HEK293 (cell line): ENCODE data around the gene DRG1.

Experiments
- CTCF ChIA-PET: fragments of 350-600 bp; formaldehyde crosslinking; extraction: SDS; loops from one replicate; lab custom pipeline; 2021; ENCODE audit warnings: antibody characterized with exemption; lab: Yijun Ruan, JAX
- POLR2A ChIA-PET: fragments of 300-600 bp; formaldehyde crosslinking; extraction: SDS; loops from one replicate; lab custom pipeline; 2020; ENCODE audit warnings: antibody characterized with exemption, inconsistent platforms; lab: Yijun Ruan, JAX
- H3K27ac ChIP-seq: fragments of 200-500 bp; sonication (Bioruptor generic); 2 replicates; pipeline ENCODE4 v1.5.1; 2014; ENCODE audit warnings: low read depth, low read length, control low read depth, inconsistent platforms; ENCODE audit errors: extremely low read depth
- H3K36me3 ChIP-seq, 2 experiments: fragments of 200-500 bp in 1 of 2; sonication (Bioruptor generic) in 1 of 2; 1 replicate in 1 of 2; 2 replicates in 1 of 2; pipeline ENCODE4 v1.5.1; 2014 to 2017; ENCODE audit warnings: inconsistent platforms in 2 of 2, low read length in 2 of 2; ENCODE audit not compliant: control insufficient read depth in 2 of 2, insufficient read depth in 1 of 2
- H3K4me1 ChIP-seq: fragments of 200-500 bp; sonication (Bioruptor generic); 2 replicates; pipeline ENCODE4 v1.5.1; 2014; ENCODE audit warnings: mild to moderate bottlenecking, low read length, inconsistent platforms; ENCODE audit not compliant: control insufficient read depth, insufficient read depth
- H3K4me3 ChIP-seq: 2 replicates; pipeline ENCODE4 v1.5.1; 2011; ENCODE audit warnings: low read depth, mild to moderate bottlenecking, control low read depth, low read length, moderate library complexity
- H3K9me3 ChIP-seq: fragments of 200-500 bp; sonication (Bioruptor generic); 2 replicates; pipeline ENCODE4 v1.5.1; 2014; ENCODE audit warnings: low read depth, low read length, inconsistent platforms; ENCODE audit not compliant: control insufficient read depth, insufficient read depth
- EGR2 ChIP-seq: fragments of 450-650 bp; formaldehyde crosslinking; IDR thresholded peaks from 2 replicates; pipeline ENCODE4 v1.5.1; 2016; ENCODE audit warnings: low read depth, missing biosample characterization, missing genetic modification characterization
- GLI4 ChIP-seq: fragments of 450-650 bp; formaldehyde crosslinking; IDR thresholded peaks from 2 replicates; pipeline ENCODE4 v1.5.1; 2016; ENCODE audit warnings: missing biosample characterization, missing genetic modification characterization
- GLIS2 ChIP-seq: fragments of 450-650 bp; formaldehyde crosslinking; IDR thresholded peaks from 2 replicates; pipeline ENCODE4 v1.5.1; 2016; ENCODE audit warnings: missing biosample characterization, missing genetic modification characterization
- HOXA7 ChIP-seq: sonication (generic); formaldehyde crosslinking; IDR thresholded peaks from 2 replicates; pipeline ENCODE4 v1.8.1; 2022; ENCODE audit warnings: missing genetic modification reagents, borderline replicate concordance
- INSM2 ChIP-seq: fragments of 450-650 bp; formaldehyde crosslinking; IDR thresholded peaks from 2 replicates; pipeline ENCODE4 v1.5.1; 2016; ENCODE audit warnings: missing biosample characterization, missing genetic modification characterization
- KLF10 ChIP-seq: fragments of 450-650 bp; IDR thresholded peaks from 2 replicates; pipeline ENCODE4 v1.5.1; 2018; ENCODE audit warnings: missing biosample characterization, mild to moderate bottlenecking, missing genetic modification characterization
- PRDM1 ChIP-seq: fragments of 450-650 bp; formaldehyde crosslinking; IDR thresholded peaks from 2 replicates; pipeline ENCODE4; 2016; ENCODE audit warnings: missing biosample characterization, missing genetic modification characterization
- ZFP37 ChIP-seq: fragments of 450-650 bp; formaldehyde crosslinking; IDR thresholded peaks from 2 replicates; pipeline ENCODE4 v1.5.1; 2016; ENCODE audit warnings: missing biosample characterization, missing genetic modification characterization
- ZFP69B ChIP-seq: fragments of 450-650 bp; formaldehyde crosslinking; IDR thresholded peaks from 2 replicates; pipeline ENCODE4 v1.5.1; 2016; ENCODE audit warnings: missing biosample characterization, missing genetic modification characterization
- ZNF114 ChIP-seq: fragments of 450-650 bp; formaldehyde crosslinking; IDR thresholded peaks from 2 replicates; pipeline ENCODE4 v1.5.0; 2017; ENCODE audit warnings: missing biosample characterization, missing genetic modification characterization
- ZNF121 ChIP-seq: fragments of 450-650 bp; formaldehyde crosslinking; IDR thresholded peaks from 2 replicates; pipeline ENCODE4 v1.5.1; 2016; ENCODE audit warnings: missing biosample characterization, missing genetic modification characterization
- ZNF138 ChIP-seq: fragments of 450-650 bp; formaldehyde crosslinking; IDR thresholded peaks from 2 replicates; pipeline ENCODE4 v1.5.1; 2016; ENCODE audit warnings: missing biosample characterization, missing genetic modification characterization, borderline replicate concordance
- ZNF140 ChIP-seq: fragments of 450-650 bp; formaldehyde crosslinking; IDR thresholded peaks from 2 replicates; pipeline ENCODE4 v1.5.1; 2016; ENCODE audit warnings: missing biosample characterization, missing genetic modification characterization
- ZNF184 ChIP-seq: fragments of 450-650 bp; IDR thresholded peaks from 2 replicates; pipeline ENCODE4 v1.5.1; 2018; ENCODE audit warnings: missing biosample characterization, mild to moderate bottlenecking, missing genetic modification characterization
- ZNF404 ChIP-seq: fragments of 450-650 bp; formaldehyde crosslinking; IDR thresholded peaks from 2 replicates; pipeline ENCODE4 v1.5.1; 2017; ENCODE audit warnings: missing biosample characterization, missing genetic modification characterization
- ZNF433 ChIP-seq: fragments of 450-650 bp; formaldehyde crosslinking; IDR thresholded peaks from 2 replicates; pipeline ENCODE4 v1.5.1; 2016; ENCODE audit warnings: missing biosample characterization, missing genetic modification characterization, low read depth
- ZNF544 ChIP-seq: fragments of 450-650 bp; formaldehyde crosslinking; IDR thresholded peaks from 2 replicates; pipeline ENCODE4 v1.5.0; 2017; ENCODE audit warnings: missing biosample characterization, missing genetic modification characterization
- ZNF596 ChIP-seq: fragments of 450-650 bp; IDR thresholded peaks from 2 replicates; pipeline ENCODE4 v1.5.0; 2018; ENCODE audit warnings: missing biosample characterization, mild to moderate bottlenecking, missing genetic modification characterization, moderate library complexity
- ZNF600 ChIP-seq: fragments of 450-650 bp; formaldehyde crosslinking; IDR thresholded peaks from 2 replicates; pipeline ENCODE4 v1.5.1; 2016; ENCODE audit warnings: missing biosample characterization, missing genetic modification characterization
- ZNF626 ChIP-seq: fragments of 450-650 bp; sonication (Bioruptor Pico); formaldehyde crosslinking; IDR thresholded peaks from 2 replicates; pipeline ENCODE4 v1.5.1; 2018; ENCODE audit warnings: missing biosample characterization, missing genetic modification characterization, inconsistent platforms
- ZNF701 ChIP-seq: fragments of 450-650 bp; formaldehyde crosslinking; IDR thresholded peaks from 2 replicates; pipeline ENCODE4 v1.5.1; 2016; ENCODE audit warnings: missing biosample characterization, missing genetic modification characterization
- ZNF837 ChIP-seq: fragments of 450-650 bp; formaldehyde crosslinking; IDR thresholded peaks from 2 replicates; pipeline ENCODE4 v1.5.1; 2016; ENCODE audit warnings: missing biosample characterization, missing genetic modification characterization
- ZSCAN5A ChIP-seq: fragments of 450-650 bp; formaldehyde crosslinking; IDR thresholded peaks from 2 replicates; pipeline ENCODE4 v1.5.1; 2016; ENCODE audit warnings: missing biosample characterization, missing genetic modification characterization

DRG1 gene

GRCh38 chr22:31354515-31354914 lies 44.9 kb upstream of the DRG1 start:
- CTCF ChIA-PET = no interaction called here
- H3K27ac ChIP-seq = no peak overlapping the region
- 0 out of 2 replicates have a peak, but pooled peaks cover 3% of the 10 kb centered on the region for H3K4me1 ChIP-seq
- no peak overlapping the region for H3K4me3 ChIP-seq
- POLR2A ChIA-PET = interaction anchor here (1.1 kb wide), 1 partner anchor 17 kb away, joined by 3 read pairs; no protein-coding TSS in a partner anchor
- H3K36me3 ChIP-seq = no peaks in the 10 kb centered on the region
- TF ChIP-seq PRDM1 (tag by site-specific recombination) (peak; percentile 58; the same call in 1 of the 2 replicates), ZFP69B (tag by site-specific recombination) (no peak)
- no peaks in the 10 kb centered on the region for H3K9me3 ChIP-seq

- POLR2A ChIA-PET = interaction anchor here (1.0 to 1.7 kb wide), 2 partner anchors 9 to 13 kb away, joined by 3 to 8 read pairs; partner anchors contain the start of gene PATZ1
Measured at GRCh38 chr22:31360029-31360428, 39.4 kb upstream of the DRG1 start.

GRCh38 chr22:31361743-31362142 lies 37.7 kb upstream of the DRG1 start:
- no peaks in the 10 kb centered on the region; a peak in 1 of 3 replicates for H3K36me3 ChIP-seq
- no peak overlapping the region for H3K27ac ChIP-seq
- H3K4me3 ChIP-seq = no peak overlapping the region
- TF ChIP-seq ZNF184 (tag by site-specific recombination) (no peak), KLF10 (tag by site-specific recombination) (no peak), ZNF600 (tag by site-specific recombination) (no peak), ZNF701 (no peak), HOXA7 (CRISPR knock-in tag) (no peak), ZNF837 (tag by site-specific recombination) (no peak), ZNF114 (tag by site-specific recombination) (no peak), ZNF544 (tag by site-specific recombination) (no peak), GLIS2 (no peak)
- TF ChIP-seq, all 188 proteins: peak for 0
- ChIA-PET POLR2A (interaction anchor here (1.8 kb wide), 1 partner anchor 15 kb away, joined by 10 read pairs; the partner anchor contains the start of gene PATZ1), CTCF (interaction anchor here (0.7 kb wide), 1 partner anchor 581 kb away, joined by 3 read pairs; no protein-coding TSS in a partner anchor)
- H3K4me1 ChIP-seq = no peaks in the 10 kb centered on the region
- no peaks in the 10 kb centered on the region for H3K9me3 ChIP-seq

More at GRCh38 chr22:31360029-31360428, 39.4 kb upstream of the DRG1 start:
- Histone ChIP-seq H3K4me1 (no peaks in the 10 kb centered on the region), H3K9me3 (no peaks in the 10 kb centered on the region), H3K36me3 (no peaks in the 10 kb centered on the region; a peak in 1 of 3 replicates), H3K27ac (no peak overlapping the region), H3K4me3 (no peak overlapping the region)
- TF ChIP-seq ZNF596 (tag by site-specific recombination) = no peak
- TF ChIP-seq EGR2 (tag by site-specific recombination) = no peak
- TF ChIP-seq ZNF140 (tag by site-specific recombination) = no peak
- no peak for TF ChIP-seq ZNF600 (tag by site-specific recombination)
- TF ChIP-seq ZNF138 (tag by site-specific recombination) = no peak
- no peak for TF ChIP-seq GLI4
- TF ChIP-seq INSM2 (tag by site-specific recombination) = no peak
- TF ChIP-seq ZNF404 (tag by site-specific recombination) = no peak
- no peak for TF ChIP-seq ZNF433 (tag by site-specific recombination)
- no peak for TF ChIP-seq ZNF121
- TF ChIP-seq ZSCAN5A (tag by site-specific recombination) = no peak
- no peak for TF ChIP-seq ZFP37 (tag by site-specific recombination)
- no peak for TF ChIP-seq ZNF626 (tag by site-specific recombination)
- CTCF ChIA-PET = interaction anchor here (0.7 kb wide), 1 partner anchor 253 kb away, joined by 3 read pairs; the partner anchor contains the start of gene SELENOM
